K562 (cell line): Measurements from ENCODE around the gene ITGB3BP. TPM values are rescaled to one million over a fixed set of nuclear protein-coding genes. Genes with fewer than 3 reads are reported as not detected.

Experiments used
- ATAC-seq: fragments of 200-7000 bp; cut with Tn5 transposase; 3 replicates; pipeline ENCODE4 v1.9.1; 2020; ENCODE audit warnings: moderate library complexity
- BruUV-seq: library from RNA; stranded (reverse); fragments of 400-500 nt; replicated peaks from 2 replicates; lab custom pipeline; 2021; lab: Mats Ljungman, UMichigan
- CTCF ChIA-PET: fragments of 300-600 bp; formaldehyde crosslinking; extraction: SDS; loops from one replicate; lab custom pipeline; 2021; ENCODE audit warnings: low intra/inter-chr PET ratio; lab: Yijun Ruan, JAX
- POLR2A ChIA-PET: fragments of 300-600, 350-650 bp; sonication (Branson Sonifier 250); formaldehyde crosslinking; extraction: SDS; loops from one replicate; lab custom pipeline; 2021; ENCODE audit warnings: antibody characterized with exemption, inconsistent platforms; lab: Yijun Ruan, JAX
- DNase-seq, 4 experiments: peaks; one replicate each; pipeline versions ENCODE4 v3.0.0 to v3.0.0-alpha.2; 2011 to 2018; ENCODE audit warnings: low spot score in 3 of 4, mixed read lengths in 3 of 4; ENCODE audit errors: extremely low read depth in 1 of 4
- FAIRE-seq: peaks from 2 replicates; lab custom pipeline; 2011; peaks lifted over from hg19 to GRCh38; lab: Jason Lieb, UNC
- H2AFZ ChIP-seq: 2 replicates; pipeline ENCODE4 v1.6.0; 2011; ENCODE audit warnings: low read depth, low read length, control low read depth, inconsistent platforms
- H3K27ac ChIP-seq: fragments of 200-600 bp; 3 replicates; pipeline ENCODE4 v1.8.0; 2011; ENCODE audit warnings: low read depth, mild to moderate bottlenecking, control low read depth, inconsistent platforms, low read length, moderate library complexity, mixed read lengths; ENCODE audit errors: extremely low read depth
- H3K27me3 ChIP-seq, 2 experiments: fragments of 300-600 bp in 1 of 2; 2 replicates in 1 of 2; 3 replicates in 1 of 2; pipeline versions ENCODE4 v1.6.0 to v1.8.0; 2011; ENCODE audit warnings: inconsistent platforms in 2 of 2, low read length in 2 of 2, mild to moderate bottlenecking in 1 of 2, mixed read lengths in 1 of 2, moderate library complexity in 1 of 2; ENCODE audit not compliant: control insufficient read depth in 2 of 2, insufficient read depth in 2 of 2
- H3K36me3 ChIP-seq: fragments of 300-600 bp; 3 replicates; pipeline ENCODE4 v1.8.0; 2011; ENCODE audit warnings: mild to moderate bottlenecking, low read length, inconsistent platforms; ENCODE audit not compliant: control insufficient read depth, insufficient read depth
- H3K4me1 ChIP-seq, 2 experiments: fragments of 200-600 bp in 1 of 2; replicated peaks in 1 of 2; 2 replicates in 1 of 2; 3 replicates in 1 of 2; pipeline versions ENCODE4 v1.5.1 to v1.8.0; 2011; ENCODE audit warnings: inconsistent platforms in 2 of 2, low read length in 2 of 2, mild to moderate bottlenecking in 1 of 2, mixed read lengths in 1 of 2, moderate library complexity in 1 of 2; ENCODE audit not compliant: control insufficient read depth in 2 of 2, insufficient read depth in 2 of 2
- H3K4me2 ChIP-seq: 2 replicates; pipeline ENCODE4 v1.6.1; 2011; ENCODE audit warnings: low read length, control low read depth, inconsistent platforms, mixed read lengths; ENCODE audit not compliant: insufficient read depth
- H3K4me3 ChIP-seq: fragments of 200-600 bp; sonication (generic), shearing (Covaris generic); 2 replicates; pipeline ENCODE4 v1.5.1; 2016; ENCODE audit warnings: control low read depth, inconsistent platforms
- H3K79me2 ChIP-seq: fragments of 200-600 bp; 3 replicates; pipeline ENCODE4 v1.8.0; 2011; ENCODE audit warnings: low read length, inconsistent platforms; ENCODE audit not compliant: control insufficient read depth, insufficient read depth
- H3K9ac ChIP-seq, 2 experiments: 2 replicates each; pipeline versions ENCODE4 v1.6.0 to v1.6.1; 2011; ENCODE audit warnings: low read depth in 2 of 2, low read length in 2 of 2, control low read depth in 1 of 2, inconsistent platforms in 1 of 2, mild to moderate bottlenecking in 1 of 2, mixed read lengths in 1 of 2; ENCODE audit not compliant: insufficient read depth in 1 of 2
- H3K9me1 ChIP-seq: one replicate; pipeline ENCODE4 v1.6.0; 2011; ENCODE audit warnings: inconsistent platforms, mild to moderate bottlenecking, low read length, moderate library complexity; ENCODE audit not compliant: control insufficient read depth, insufficient read depth
- H3K9me3 ChIP-seq: replicated peaks from 2 replicates; pipeline ENCODE4 v1.5.1; 2011; ENCODE audit warnings: low read depth, low read length, inconsistent platforms; ENCODE audit not compliant: control insufficient read depth, insufficient read depth
- H4K20me1 ChIP-seq: replicated peaks from 2 replicates; pipeline ENCODE4 v1.6.1; 2011; ENCODE audit warnings: low read length, inconsistent platforms, mixed read lengths; ENCODE audit not compliant: control insufficient read depth, insufficient read depth
- CTCFL ChIP-seq: IDR thresholded peaks from 2 replicates; pipeline ENCODE4 v1.6.1; 2011; ENCODE audit warnings: borderline replicate concordance, low read depth, mild to moderate bottlenecking, moderate library complexity, low read length; ENCODE audit not compliant: insufficient read depth, poor library complexity, severe bottlenecking
- GTF2E2 ChIP-seq: fragments of 200-800 bp; sonication (Bioruptor generic); IDR thresholded peaks from 2 replicates; pipeline ENCODE4 v1.6.1; 2016; ENCODE audit warnings: missing genetic modification characterization, missing compliant biosample characterization
- HDAC3 ChIP-seq: fragments of 450-650 bp; IDR thresholded peaks from 2 replicates; pipeline ENCODE4 v1.6.1; 2018; ENCODE audit warnings: borderline replicate concordance, mild to moderate bottlenecking, moderate library complexity; ENCODE audit not compliant: partially characterized antibody
- MYBL2 ChIP-seq, 2 experiments: fragments of 450-650 bp in 1 of 2; sonication (generic) in 1 of 2; formaldehyde crosslinking in 1 of 2; IDR thresholded peaks; 2 replicates each; pipeline versions ENCODE4 v1.6.1 to v1.8.1; 2017 to 2022; ENCODE audit warnings: borderline replicate concordance in 1 of 2, inconsistent platforms in 1 of 2, low read depth in 1 of 2, mild to moderate bottlenecking in 1 of 2, missing genetic modification reagents in 1 of 2, moderate library complexity in 1 of 2
- RUNX1 ChIP-seq: sonication (generic); IDR thresholded peaks from 2 replicates; pipeline ENCODE4 v1.6.1; 2016; ENCODE audit warnings: antibody characterized with exemption, low read depth
- SAFB ChIP-seq: fragments of 200-400 bp; formaldehyde crosslinking; IDR thresholded peaks from 2 replicates; pipeline ENCODE4 v1.6.1; 2017; ENCODE audit warnings: low read depth, low read length, borderline replicate concordance
- TAF7 ChIP-seq: fragments of 450-650 bp; IDR thresholded peaks from 2 replicates; pipeline ENCODE4 v1.6.1; 2016; ENCODE audit warnings: missing genetic modification characterization, missing compliant biosample characterization
- ZBTB17 ChIP-seq: fragments of 450-650 bp; formaldehyde crosslinking; IDR thresholded peaks from 2 replicates; pipeline ENCODE4 v1.4.0; 2020; ENCODE audit warnings: mild to moderate bottlenecking
- ZNF133 ChIP-seq: fragments of 250-450 bp; sonication (Bioruptor Pico); IDR thresholded peaks from 2 replicates; pipeline ENCODE4 v1.4.0; 2020; ENCODE audit warnings: mild to moderate bottlenecking
- ZNF398 ChIP-seq: fragments of 250-450 bp; sonication (Bioruptor Pico); IDR thresholded peaks from 2 replicates; pipeline ENCODE4 v1.8.0; 2021; ENCODE audit warnings: moderate library complexity, mild to moderate bottlenecking, inconsistent platforms
- ZNF696 ChIP-seq: fragments of 250-450 bp; sonication (Bioruptor Pico); conservative IDR thresholded peaks from 2 replicates; pipeline ENCODE4 v1.4.0; 2020; ENCODE audit warnings: mild to moderate bottlenecking, moderate library complexity
- in situ Hi-C: fragments of 300-500 bp; cut with MboI; formaldehyde crosslinking; loops from 4 replicates; pipeline ENCODE4 v1.15.0; 2018; ENCODE audit warnings: inconsistent platforms, mixed read lengths
- intact Hi-C: fragments of 100-400 bp; cut with micrococcal nuclease; formaldehyde crosslinking; loops from 2 replicates; pipeline ENCODE4 v1.14.2; 2022
- polyA plus RNA-seq, 8 experiments: library from polyadenylated mRNA; depleted of rRNA in 4 of 8; stranded (reverse) in 5 of 8; unstranded in 3 of 8; fragments of >200 nt; fragmentation: Nextera tagmentation in 2 of 8; fragmentation: Illumina TruSeq in 1 of 8; extraction: Ambion mirVana in 2 of 8; extraction: Trizol in 1 of 8; gene quantifications; 2 replicates each; pipeline versions ENCODE4 v1.2.1 to v1.2.3, GENCODE V29; 2011 to 2014; ENCODE audit warnings: inconsistent platforms in 1 of 8, missing spikeins in 1 of 8
- total RNA-seq, 7 experiments: library from RNA; depleted of rRNA in 6 of 7; stranded (reverse); fragments of >200 nt in 6 of 7; fragmentation: Illumina TruSeq in 2 of 7; extraction: Trizol in 2 of 7; gene quantifications; 2 replicates each; pipeline versions ENCODE4 v1.2.1 to v1.2.3, GENCODE V29; 2011 to 2021; ENCODE audit warnings: low replicate concordance in 1 of 7
- TF ChIP-seq, protein P1 (sequence below): sonication (generic); formaldehyde crosslinking; IDR thresholded peaks from 2 replicates; pipeline ENCODE4 v1.8.1; 2023; ENCODE audit warnings: missing genetic modification reagents, mild to moderate bottlenecking, borderline replicate concordance

Gene ITGB3BP
- total and polyA plus RNA-seq, 9 of the 15 experiments (the other 6 are each of a cell fraction or from before 2014, with no cell fraction given): 62.8 to 151 (median 110) TPM

DNA sequence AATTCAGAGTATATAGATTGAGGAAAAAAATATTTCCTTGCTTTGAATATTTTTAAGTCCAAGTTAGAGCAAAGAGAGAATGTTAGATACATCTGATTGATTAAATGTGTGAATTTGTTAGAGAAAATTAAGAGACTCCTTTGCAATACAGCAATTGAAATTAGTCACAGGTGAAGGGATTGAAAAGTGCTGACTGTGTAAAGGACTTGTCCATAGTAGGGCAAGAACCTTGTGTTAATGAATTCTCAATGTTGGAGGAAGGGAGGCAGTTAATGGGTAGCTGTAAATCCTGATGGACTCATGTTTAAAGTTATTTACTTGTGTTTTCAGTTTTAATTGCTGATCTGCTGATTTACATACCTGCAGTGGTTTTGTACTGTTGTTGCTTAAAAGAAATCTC is 117.0 kb downstream of the ITGB3BP start (continued):
- no peak for TF ChIP-seq MYBL2 (IDR thresholded peaks at IDR 0.05; ENCODE audit: low read depth)
- TF ChIP-seq MYBL2 (CRISPR knock-in tag; IDR thresholded peaks at IDR 0.05; ENCODE audit: borderline replicate concordance): no peak
- TF ChIP-seq, protein P1, sequence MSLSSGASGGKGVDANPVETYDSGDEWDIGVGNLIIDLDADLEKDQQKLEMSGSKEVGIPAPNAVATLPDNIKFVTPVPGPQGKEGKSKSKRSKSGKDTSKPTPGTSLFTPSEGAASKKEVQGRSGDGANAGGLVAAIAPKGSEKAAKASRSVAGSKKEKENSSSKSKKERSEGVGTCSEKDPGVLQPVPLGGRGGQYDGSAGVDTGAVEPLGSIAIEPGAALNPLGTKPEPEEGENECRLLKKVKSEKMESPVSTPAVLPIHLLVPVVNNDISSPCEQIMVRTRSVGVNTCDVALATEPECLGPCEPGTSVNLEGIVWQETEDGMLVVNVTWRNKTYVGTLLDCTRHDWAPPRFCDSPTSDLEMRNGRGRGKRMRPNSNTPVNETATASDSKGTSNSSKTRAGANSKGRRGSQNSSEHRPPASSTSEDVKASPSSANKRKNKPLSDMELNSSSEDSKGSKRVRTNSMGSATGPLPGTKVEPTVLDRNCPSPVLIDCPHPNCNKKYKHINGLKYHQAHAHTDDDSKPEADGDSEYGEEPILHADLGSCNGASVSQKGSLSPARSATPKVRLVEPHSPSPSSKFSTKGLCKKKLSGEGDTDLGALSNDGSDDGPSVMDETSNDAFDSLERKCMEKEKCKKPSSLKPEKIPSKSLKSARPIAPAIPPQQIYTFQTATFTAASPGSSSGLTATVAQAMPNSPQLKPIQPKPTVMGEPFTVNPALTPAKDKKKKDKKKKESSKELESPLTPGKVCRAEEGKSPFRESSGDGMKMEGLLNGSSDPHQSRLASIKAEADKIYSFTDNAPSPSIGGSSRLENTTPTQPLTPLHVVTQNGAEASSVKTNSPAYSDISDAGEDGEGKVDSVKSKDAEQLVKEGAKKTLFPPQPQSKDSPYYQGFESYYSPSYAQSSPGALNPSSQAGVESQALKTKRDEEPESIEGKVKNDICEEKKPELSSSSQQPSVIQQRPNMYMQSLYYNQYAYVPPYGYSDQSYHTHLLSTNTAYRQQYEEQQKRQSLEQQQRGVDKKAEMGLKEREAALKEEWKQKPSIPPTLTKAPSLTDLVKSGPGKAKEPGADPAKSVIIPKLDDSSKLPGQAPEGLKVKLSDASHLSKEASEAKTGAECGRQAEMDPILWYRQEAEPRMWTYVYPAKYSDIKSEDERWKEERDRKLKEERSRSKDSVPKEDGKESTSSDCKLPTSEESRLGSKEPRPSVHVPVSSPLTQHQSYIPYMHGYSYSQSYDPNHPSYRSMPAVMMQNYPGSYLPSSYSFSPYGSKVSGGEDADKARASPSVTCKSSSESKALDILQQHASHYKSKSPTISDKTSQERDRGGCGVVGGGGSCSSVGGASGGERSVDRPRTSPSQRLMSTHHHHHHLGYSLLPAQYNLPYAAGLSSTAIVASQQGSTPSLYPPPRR (CRISPR knock-in tag): no peak
- TF ChIP-seq ZNF133 (CRISPR knock-in tag): no peak

DNA sequence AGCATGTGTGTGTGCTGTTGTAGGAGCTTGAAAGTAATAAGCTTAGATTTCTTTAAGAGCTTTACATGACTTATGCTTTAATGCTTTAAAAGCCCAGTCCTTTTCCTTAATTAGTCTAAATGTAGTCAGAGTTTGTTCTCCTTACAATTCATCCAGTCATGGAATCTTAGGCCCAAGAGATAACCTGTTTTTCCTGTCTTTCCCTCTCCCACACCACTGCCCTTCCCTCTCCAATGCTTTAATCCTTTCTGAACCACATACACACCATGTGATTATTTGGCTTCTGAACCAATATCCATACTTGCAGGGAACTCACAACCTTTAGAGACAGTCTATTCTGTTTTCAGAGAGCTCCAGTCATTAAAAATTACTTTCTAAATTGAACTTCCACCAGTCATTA is 118.0 kb downstream of the ITGB3BP start:
- H4K20me1 ChIP-seq: no peaks in the 10 kb centered on the region
- intact Hi-C loops: no loop called here
- TF ChIP-seq SAFB: no peak
- no peak for TF ChIP-seq CTCFL
- no peak for TF ChIP-seq ZBTB17 (CRISPR knock-in tag)
- TF ChIP-seq ZNF696 (CRISPR knock-in tag): no peak
- TF ChIP-seq GTF2E2 (tag): no peak
- no peak for TF ChIP-seq HDAC3
- TF ChIP-seq RUNX1: no peak
- TF ChIP-seq TAF7 (tag): no peak
- TF ChIP-seq ZNF398: no peak

More for the DNA sequence above, 118.0 kb downstream of the ITGB3BP start:
- Histone ChIP-seq H3K27me3 (no peaks in the 10 kb centered on the region), H3K79me2 (no peaks in the 10 kb centered on the region), H3K4me1 (no peaks in the 10 kb centered on the region; a peak in 1 of 5 replicates), H3K4me2 (no peak overlapping the region), H3K36me3 (peaks cover 6% of the 10 kb centered on the region; the same call in 2 of the 3 replicates), H3K9me3 (no peaks in the 10 kb centered on the region), H3K9me1 (no peaks in the 10 kb centered on the region), H3K9ac (no peak overlapping the region), H3K27ac (no peak overlapping the region), H3K4me3 (no peak overlapping the region), H2AFZ (no peak overlapping the region)
- no peak for FAIRE-seq
- in situ Hi-C loops: no loop called here
- ChIA-PET POLR2A (interaction anchor here (1.2 to 2.4 kb wide), 3 partner anchors 15 to 82 kb away, joined by 3 to 6 read pairs (median 3); partner anchors contain the start of gene FOXD3), CTCF (no interaction called here)
- no peak for DNase-seq
- ATAC-seq: no peak
- BruUV-seq: no TSS peak
